AG04450 (cell line): ENCODE measurements around the gene FREM2. TPM values are rescaled to one million over a fixed set of nuclear protein-coding genes. Genes with fewer than 3 reads are reported as not detected.

Source experiments
- CTCF ChIA-PET: fragments of 300-600, 350-600 bp; formaldehyde crosslinking; extraction: SDS; loops from one replicate; lab custom pipeline; 2022; ENCODE audit warnings: antibody characterized with exemption, inconsistent platforms; lab: Charles Lee
- POLR2A ChIA-PET: fragments of 350-600 bp; formaldehyde crosslinking; extraction: SDS; loops from one replicate; lab custom pipeline; 2021; ENCODE audit warnings: antibody characterized with exemption, inconsistent platforms; lab: Yijun Ruan, JAX
- DNase-seq: peaks from one replicate; pipeline ENCODE4 v3.0.0-alpha.2; 2011; ENCODE audit warnings: low read depth, low spot score
- H3K27ac ChIP-seq: one replicate; pipeline ENCODE4 v1.5.1; 2012; ENCODE audit warnings: low read depth, low read length, control low read depth
- H3K27me3 ChIP-seq: one replicate; pipeline ENCODE4 v1.6.0; 2012; ENCODE audit warnings: low read length; ENCODE audit not compliant: control insufficient read depth, insufficient read depth
- H3K4me3 ChIP-seq: 2 replicates; pipeline ENCODE4 v1.5.1; 2011; ENCODE audit warnings: mild to moderate bottlenecking, low read depth, low read length, control low read depth
- H3K9me3 ChIP-seq: 2 replicates; pipeline ENCODE4 v1.5.1; 2012; ENCODE audit warnings: low read length; ENCODE audit not compliant: control insufficient read depth, insufficient read depth
- polyA plus RNA-seq: library from polyadenylated mRNA; depleted of rRNA; stranded (reverse); fragments of >200 nt; gene quantifications from 2 replicates; pipeline ENCODE4 v1.2.3, GENCODE V29; 2011
- TF ChIP-seq, protein P1 (sequence below): IDR thresholded peaks from 2 replicates; pipeline ENCODE4 v1.5.1; 2011; ENCODE audit warnings: low read depth, low read length, control low read depth, inconsistent platforms

The FREM2 gene
- polyA plus RNA-seq, 1 experiment: not detected

DNA sequence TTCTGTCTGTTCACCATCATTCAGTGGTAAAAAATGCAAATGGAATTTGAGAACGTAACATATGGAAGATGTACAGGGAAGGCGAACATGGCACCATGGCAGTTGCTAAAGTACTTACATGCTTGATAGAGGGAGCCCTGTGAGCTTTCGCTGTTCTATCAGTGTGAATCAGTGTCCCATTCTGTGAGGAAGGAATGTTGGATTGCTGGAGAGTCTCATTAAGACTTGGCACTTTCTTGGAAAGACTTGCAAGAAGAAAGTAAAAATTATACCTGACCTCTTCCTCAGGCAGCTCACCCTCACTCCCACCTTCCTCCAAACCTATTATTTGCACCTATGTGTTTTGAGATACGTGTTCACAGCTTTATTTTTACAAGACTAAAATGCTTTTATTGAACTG, 43.5 kb downstream of the FREM2 start:
- CTCF ChIA-PET: no interaction called here
- H3K27me3 ChIP-seq: no peaks in the 10 kb centered on the region
- DNase-seq: no peak
- H3K4me3 ChIP-seq: no peak overlapping the region
- POLR2A ChIA-PET: no interaction called here
- no peaks in the 10 kb centered on the region for H3K9me3 ChIP-seq
- H3K27ac ChIP-seq: no peak overlapping the region
- TF ChIP-seq, protein P1, sequence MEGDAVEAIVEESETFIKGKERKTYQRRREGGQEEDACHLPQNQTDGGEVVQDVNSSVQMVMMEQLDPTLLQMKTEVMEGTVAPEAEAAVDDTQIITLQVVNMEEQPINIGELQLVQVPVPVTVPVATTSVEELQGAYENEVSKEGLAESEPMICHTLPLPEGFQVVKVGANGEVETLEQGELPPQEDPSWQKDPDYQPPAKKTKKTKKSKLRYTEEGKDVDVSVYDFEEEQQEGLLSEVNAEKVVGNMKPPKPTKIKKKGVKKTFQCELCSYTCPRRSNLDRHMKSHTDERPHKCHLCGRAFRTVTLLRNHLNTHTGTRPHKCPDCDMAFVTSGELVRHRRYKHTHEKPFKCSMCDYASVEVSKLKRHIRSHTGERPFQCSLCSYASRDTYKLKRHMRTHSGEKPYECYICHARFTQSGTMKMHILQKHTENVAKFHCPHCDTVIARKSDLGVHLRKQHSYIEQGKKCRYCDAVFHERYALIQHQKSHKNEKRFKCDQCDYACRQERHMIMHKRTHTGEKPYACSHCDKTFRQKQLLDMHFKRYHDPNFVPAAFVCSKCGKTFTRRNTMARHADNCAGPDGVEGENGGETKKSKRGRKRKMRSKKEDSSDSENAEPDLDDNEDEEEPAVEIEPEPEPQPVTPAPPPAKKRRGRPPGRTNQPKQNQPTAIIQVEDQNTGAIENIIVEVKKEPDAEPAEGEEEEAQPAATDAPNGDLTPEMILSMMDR: no peak

DNA sequence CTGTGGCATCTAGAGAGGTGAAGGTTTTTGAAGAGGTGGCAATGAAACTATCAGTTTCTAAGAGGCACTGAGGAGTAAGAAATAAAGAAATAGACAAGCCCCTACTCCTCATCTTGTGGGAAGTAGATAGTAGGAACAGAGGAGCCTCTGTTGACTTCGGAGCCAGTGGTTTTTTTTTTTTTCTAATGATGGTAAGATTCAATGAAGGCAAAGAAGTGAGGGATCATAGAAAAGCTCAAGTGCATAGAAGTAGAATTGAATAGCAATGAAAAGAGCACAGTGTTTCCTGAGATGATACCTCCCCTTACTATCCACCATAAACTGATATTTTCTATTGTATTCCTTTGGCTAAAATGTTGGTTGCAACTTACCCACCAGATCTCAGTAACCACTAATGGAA, 46.3 kb downstream of the FREM2 start:
- H3K9me3 ChIP-seq: no peaks in the 10 kb centered on the region
- TF ChIP-seq, protein P1: no peak
- no peaks in the 10 kb centered on the region for H3K27me3 ChIP-seq
- H3K27ac ChIP-seq: no peak overlapping the region
- POLR2A ChIA-PET: no interaction called here
- CTCF ChIA-PET: no interaction called here
- H3K4me3 ChIP-seq: no peak overlapping the region
- DNase-seq: no peak

DNA sequence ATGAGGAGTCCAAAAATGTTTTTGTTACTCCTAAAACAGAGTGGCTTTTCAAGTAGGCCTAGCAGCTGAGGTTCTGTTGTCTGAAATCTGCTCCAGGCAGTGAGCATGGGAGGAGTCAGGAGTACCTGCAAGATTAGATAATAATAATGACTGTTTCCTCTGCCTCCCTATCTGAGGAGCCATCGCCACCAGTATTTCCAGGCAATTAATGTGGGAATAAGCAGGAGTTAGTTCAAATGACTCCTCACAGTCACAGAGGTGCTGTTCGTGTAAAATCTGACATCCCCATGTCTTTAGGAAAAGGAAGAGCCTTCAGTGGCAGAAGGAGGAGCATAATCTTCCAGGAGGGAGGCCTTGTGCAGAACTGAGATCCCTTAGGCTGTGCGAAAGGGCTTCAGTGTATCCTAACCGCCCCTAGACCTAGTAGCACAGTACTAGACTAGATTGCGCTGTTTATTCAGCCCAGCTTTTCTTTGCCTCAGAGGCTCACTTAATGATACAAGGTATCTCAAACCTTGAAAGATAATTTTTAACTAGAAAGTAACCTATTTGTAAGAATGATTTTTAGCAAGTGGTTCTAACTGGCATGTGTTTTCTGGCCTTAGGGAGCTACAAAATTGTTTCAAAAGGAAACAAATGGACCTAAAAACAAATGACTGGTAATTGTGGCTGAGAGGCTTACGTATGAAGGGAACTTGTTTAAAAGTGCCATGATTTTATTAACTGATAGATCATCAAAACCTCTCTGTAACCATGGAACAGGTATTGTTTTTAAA, 49.0 kb downstream of the FREM2 start:
- ChIA-PET POLR2A (no interaction called here), CTCF (interaction anchor here (0.9 kb wide), 1 partner anchor 27 kb away, joined by 10 read pairs; no protein-coding TSS in a partner anchor)
- DNase-seq: no peak
- TF ChIP-seq, protein P1: no peak
- Histone ChIP-seq H3K27ac (no peak overlapping the region), H3K9me3 (no peaks in the 10 kb centered on the region), H3K4me3 (no peak overlapping the region), H3K27me3 (no peaks in the 10 kb centered on the region)

DNA sequence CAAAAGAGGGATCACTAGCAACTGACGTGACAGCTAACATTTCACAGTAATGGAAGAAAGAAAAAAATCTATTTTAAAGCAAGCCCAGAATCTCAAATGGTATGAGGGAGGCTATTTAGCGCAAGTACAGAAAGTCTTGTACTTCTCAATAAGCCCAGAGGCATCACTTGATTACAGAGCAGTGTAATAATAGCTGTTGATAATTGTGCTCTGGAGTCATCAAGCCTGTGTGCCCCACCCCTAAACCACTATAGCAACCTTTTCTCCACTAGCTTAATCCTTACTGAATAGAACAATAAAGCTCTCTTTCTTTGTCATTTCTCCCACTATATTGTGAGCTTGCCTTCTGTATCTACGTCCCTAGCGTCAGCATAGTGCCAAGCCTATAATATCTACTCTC, 56.6 kb downstream of the FREM2 start:
- DNase-seq: no peak
- CTCF ChIA-PET: no interaction called here
- POLR2A ChIA-PET: no interaction called here
- Histone ChIP-seq H3K9me3 (no peaks in the 10 kb centered on the region), H3K27ac (no peak overlapping the region), H3K4me3 (no peak overlapping the region), H3K27me3 (no peaks in the 10 kb centered on the region)
- TF ChIP-seq, protein P1: no peak

DNA sequence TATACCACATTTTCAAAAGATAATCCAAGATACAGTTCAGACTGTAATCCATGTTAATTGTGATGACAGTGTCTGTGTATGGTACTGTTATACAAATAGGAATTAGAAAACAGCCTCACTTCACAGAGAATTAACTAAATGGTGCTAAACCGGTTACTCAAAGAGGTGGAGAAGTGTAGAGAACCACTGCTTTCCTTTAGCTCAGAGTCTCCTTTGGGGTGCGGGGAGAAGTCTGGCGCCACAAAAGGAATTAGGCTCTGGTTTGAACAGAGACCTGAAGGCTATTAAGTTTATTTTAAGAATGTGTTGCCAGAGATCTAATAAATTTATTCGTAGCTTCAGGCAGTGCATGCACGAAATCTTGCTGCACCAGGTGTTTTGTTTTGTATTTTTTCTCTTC, 65.8 kb downstream of the FREM2 start:
- DNase-seq: no peak
- POLR2A ChIA-PET: no interaction called here
- Histone ChIP-seq H3K4me3 (no peak overlapping the region), H3K27me3 (no peaks in the 10 kb centered on the region), H3K9me3 (no peaks in the 10 kb centered on the region), H3K27ac (no peak overlapping the region)
- CTCF ChIA-PET: no interaction called here
- TF ChIP-seq, protein P1: no peak
